Naive thymus-derived CD8-positive, alpha-beta T cell (primary cell): ENCODE measurements around the gene GLTP. TPM values are rescaled to one million over a fixed set of nuclear protein-coding genes. Genes with fewer than 3 reads are reported as not detected.

Experiments used
- ATAC-seq, 2 donors: fragments of 150-1000 bp; cut with Tn5 transposase in 1 of 2; sonication (Bioruptor Pico), chemical (Tn5 transposase) in 1 of 2; 1 replicate in 1 of 2; 2 replicates in 1 of 2; pipeline ENCODE4 v1.10.0; 2021; ENCODE audit warnings: mild to moderate bottlenecking in 2 of 2, moderate library complexity in 2 of 2
- POLR2A ChIA-PET: fragments of 350-600 bp; sonication (Branson Sonifier 250); formaldehyde crosslinking; loops from one replicate; lab custom pipeline; 2021; ENCODE audit warnings: antibody characterized with exemption; lab: Charles Lee
- DNase-seq, 10 donors: peaks; one replicate each; pipeline versions ENCODE4 v3.0.0 to v3.0.0-alpha.2; 2020 to 2022
- H3K27ac Mint-ChIP-seq, 10 donors: one replicate each; pipeline ENCODE4 v1.8.0; 2020 to 2022; ENCODE audit warnings: mild to moderate bottlenecking in 10 of 10, mixed read lengths in 10 of 10, moderate library complexity in 4 of 10, inconsistent platforms in 1 of 10
- H3K27me3 Mint-ChIP-seq, 5 donors: one replicate each; pipeline ENCODE4 v1.8.0; 2021 to 2022; ENCODE audit warnings: mixed read lengths in 5 of 5
- H3K36me3 Mint-ChIP-seq, 3 donors: one replicate each; pipeline ENCODE4 v1.8.0; 2020 to 2022; ENCODE audit warnings: mixed read lengths in 3 of 3, mild to moderate bottlenecking in 2 of 3, inconsistent platforms in 1 of 3
- H3K4me1 Mint-ChIP-seq, 4 donors: one replicate each; pipeline ENCODE4 v1.8.0; 2021 to 2022; ENCODE audit warnings: mixed read lengths in 4 of 4
- H3K4me3 Mint-ChIP-seq, 10 donors: one replicate each; pipeline ENCODE4 v1.8.0; 2020 to 2022; ENCODE audit warnings: mild to moderate bottlenecking in 10 of 10, mixed read lengths in 10 of 10, moderate library complexity in 6 of 10, inconsistent platforms in 1 of 10
- H3K9me3 Mint-ChIP-seq, 9 donors: one replicate each; pipeline ENCODE4 v1.8.0; 2020 to 2022; ENCODE audit warnings: mixed read lengths in 9 of 9, mild to moderate bottlenecking in 3 of 9, inconsistent platforms in 1 of 9, moderate library complexity in 1 of 9
- polyA plus RNA-seq, 3 donors: library from polyadenylated mRNA; unstranded; fragments of 300-500 nt; fragmentation: Illumina TruSeq; gene quantifications; one replicate each; pipeline ENCODE4 v1.2.3, GENCODE V29; 2021
- total RNA-seq, 8 experiments: library from RNA in 2 of 8; stranded (reverse) in 2 of 8; gene quantifications; one replicate each; pipeline ENCODE4 v1.2.3 and lab custom pipeline; 2021 to 2026

The GLTP gene
- total and polyA plus RNA-seq, 5 experiments from 2014 or later = 21.2 to 41.7 (median 29.7) TPM

GRCh38 chr12:109833307-109834189, 46.8 kb downstream of the GLTP start, which contains the start of gene TRPV4:
Gene TRPV4, minus strand, starts transcription at chr12:109833398. Its CDS starts 18,602 bp downstream, at chr12:109814796.
- ATAC-seq = no peak
- POLR2A ChIA-PET = no interaction called here
- Mint-ChIP-seq H3K27me3 (peaks cover 17 to 51% (median 21%) of the 10 kb centered on the region in 5 donors), H3K36me3 (no peaks in the 10 kb centered on the region), H3K9me3 (no peaks in the 10 kb centered on the region), H3K27ac (peak within 1 kb of the TSS in 1 of 10 donors; percentile 13), H3K4me1 (peaks cover 1 to 5% (median 4%) of the 10 kb centered on the region in 4 donors), H3K4me3 (peak within 1 kb of the TSS in 8 of 10 donors; percentile 7 to 57 (median 38))
- DNase-seq = no peak

- Mint-ChIP-seq H3K36me3 (no peaks in the 10 kb centered on the region), H3K4me1 (peaks cover 1 to 8% (median 5%) of the 10 kb centered on the region in 4 donors), H3K27ac (no peak overlapping the region), H3K27me3 (peaks cover 17 to 52% (median 21%) of the 10 kb centered on the region in 5 donors), H3K4me3 (no peak overlapping the region), H3K9me3 (no peaks in the 10 kb centered on the region)
- ATAC-seq (no peak), DNase-seq (no peak)
- POLR2A ChIA-PET = no interaction called here
Measured at GRCh38 chr12:109832541-109833306, 47.6 kb downstream of the GLTP start.

GRCh38 chr12:109831929-109832328, 48.4 kb downstream of the GLTP start:
- Mint-ChIP-seq H3K36me3 (no peaks in the 10 kb centered on the region), H3K27ac (no peak overlapping the region), H3K27me3 (peaks cover 19 to 55% (median 25%) of the 10 kb centered on the region in 5 donors), H3K4me1 (peaks cover 1 to 10% (median 5%) of the 10 kb centered on the region in 4 donors), H3K4me3 (no peak overlapping the region), H3K9me3 (no peaks in the 10 kb centered on the region)
- POLR2A ChIA-PET = no interaction called here
- ATAC-seq = no peak
- DNase-seq = no peak

GRCh38 chr12:109831365-109831764, 49.0 kb downstream of the GLTP start:
- peaks cover 19 to 55% (median 26%) of the 10 kb centered on the region in 5 donors for H3K27me3 Mint-ChIP-seq
- DNase-seq = no peak
- ATAC-seq = no peak
- POLR2A ChIA-PET = no interaction called here
- no peaks in the 10 kb centered on the region for H3K9me3 Mint-ChIP-seq
- no peaks in the 10 kb centered on the region for H3K36me3 Mint-ChIP-seq
- H3K4me3 Mint-ChIP-seq = no peak overlapping the region
- peaks cover 1 to 10% (median 5%) of the 10 kb centered on the region in 4 donors for H3K4me1 Mint-ChIP-seq
- no peak overlapping the region for H3K27ac Mint-ChIP-seq

- H3K36me3 Mint-ChIP-seq = no peaks in the 10 kb centered on the region
- H3K4me1 Mint-ChIP-seq = peaks cover 1 to 10% (median 5%) of the 10 kb centered on the region in 4 donors
- H3K27me3 Mint-ChIP-seq = peaks cover 19 to 54% (median 26%) of the 10 kb centered on the region in 5 donors
- no peak overlapping the region for H3K4me3 Mint-ChIP-seq
- H3K27ac Mint-ChIP-seq = no peak overlapping the region
- DNase-seq (no peak), ATAC-seq (no peak)
- POLR2A ChIA-PET = no interaction called here
- H3K9me3 Mint-ChIP-seq = no peaks in the 10 kb centered on the region
Measured at GRCh38 chr12:109830718-109831117, 49.6 kb downstream of the GLTP start.

- H3K4me3 Mint-ChIP-seq = no peak overlapping the region
- H3K27ac Mint-ChIP-seq = peak overlapping the region in 1 of 10 donors; percentile 4
- peaks cover 1 to 10% (median 5%) of the 10 kb centered on the region in 4 donors for H3K4me1 Mint-ChIP-seq
- no peaks in the 10 kb centered on the region for H3K36me3 Mint-ChIP-seq
- no peak for DNase-seq
- H3K9me3 Mint-ChIP-seq = no peaks in the 10 kb centered on the region
- POLR2A ChIA-PET = no interaction called here
- no peak for ATAC-seq
- peaks cover 19 to 52% (median 26%) of the 10 kb centered on the region in 5 donors for H3K27me3 Mint-ChIP-seq
Measured at GRCh38 chr12:109830267-109830666, 50.1 kb downstream of the GLTP start.

- Mint-ChIP-seq H3K4me3 (no peak overlapping the region), H3K27ac (peak overlapping the region in 1 of 10 donors; percentile 18), H3K27me3 (peaks cover 16 to 46% (median 24%) of the 10 kb centered on the region in 5 donors), H3K36me3 (no peaks in the 10 kb centered on the region), H3K9me3 (no peaks in the 10 kb centered on the region), H3K4me1 (peaks cover 1 to 10% (median 5%) of the 10 kb centered on the region in 4 donors)
- DNase-seq (no peak), ATAC-seq (no peak)
- POLR2A ChIA-PET = no interaction called here
Measured at GRCh38 chr12:109829667-109830066, 50.7 kb downstream of the GLTP start.

GRCh38 chr12:109828754-109829511, 51.4 kb downstream of the GLTP start:
- Mint-ChIP-seq H3K9me3 (no peaks in the 10 kb centered on the region), H3K4me3 (no peak overlapping the region), H3K27ac (no peak overlapping the region), H3K36me3 (no peaks in the 10 kb centered on the region), H3K4me1 (peaks cover 1 to 10% (median 5%) of the 10 kb centered on the region in 4 donors), H3K27me3 (peaks cover 16 to 40% (median 23%) of the 10 kb centered on the region in 5 donors)
- POLR2A ChIA-PET = interaction anchor here (0.6 kb wide), 1 partner anchor 777 kb away, joined by 3 read pairs; no protein-coding TSS in a partner anchor
- DNase-seq (no peak), ATAC-seq (no peak)

- POLR2A ChIA-PET = no interaction called here
- Mint-ChIP-seq H3K9me3 (no peaks in the 10 kb centered on the region), H3K36me3 (no peaks in the 10 kb centered on the region), H3K4me1 (peaks cover 0 to 6% (median 0%) of the 10 kb centered on the region in 4 donors), H3K27me3 (peaks cover 10 to 37% (median 18%) of the 10 kb centered on the region in 5 donors), H3K27ac (peak overlapping the region in 2 of 10 donors; percentile 24 to 35), H3K4me3 (no peak overlapping the region)
- ATAC-seq = no peak
- peak in 1 of 10 donors; percentile 7 for DNase-seq
Measured at GRCh38 chr12:109827566-109828550, 52.5 kb downstream of the GLTP start.

GRCh38 chr12:109827080-109827479, 53.3 kb downstream of the GLTP start:
- no peaks in the 10 kb centered on the region for H3K9me3 Mint-ChIP-seq
- H3K36me3 Mint-ChIP-seq = no peaks in the 10 kb centered on the region
- H3K4me1 Mint-ChIP-seq = peaks cover 0 to 6% (median 0%) of the 10 kb centered on the region in 4 donors
- ATAC-seq = no peak
- DNase-seq = no peak
- peaks cover 10 to 33% (median 18%) of the 10 kb centered on the region in 5 donors for H3K27me3 Mint-ChIP-seq
- POLR2A ChIA-PET = no interaction called here
- H3K27ac Mint-ChIP-seq = no peak overlapping the region
- no peak overlapping the region for H3K4me3 Mint-ChIP-seq

- peaks cover 0 to 6% (median 0%) of the 10 kb centered on the region in 4 donors for H3K4me1 Mint-ChIP-seq
- H3K36me3 Mint-ChIP-seq = no peaks in the 10 kb centered on the region
- H3K27ac Mint-ChIP-seq = no peak overlapping the region
- peaks cover 1 to 22% (median 5%) of the 10 kb centered on the region in 5 donors for H3K27me3 Mint-ChIP-seq
- no peak for ATAC-seq
- H3K4me3 Mint-ChIP-seq = no peak overlapping the region
- H3K9me3 Mint-ChIP-seq = no peaks in the 10 kb centered on the region
- POLR2A ChIA-PET = no interaction called here
- DNase-seq = no peak
Measured at GRCh38 chr12:109824731-109825130, 55.6 kb downstream of the GLTP start.
